Transverse colon (tissue), 3 donors: ENCODE results near the gene NUAK2.

ENCODE experiments used
- EP300 ChIP-seq: sonication (generic); formaldehyde crosslinking; IDR thresholded peaks from one replicate; pipeline ENCODE4 v1.6.1; 2017; ENCODE audit warnings: antibody characterized with exemption, low read depth
- POLR2A ChIP-seq: fragments of 450-650 bp; IDR thresholded peaks from one replicate; pipeline ENCODE4 v1.6.1; 2016; ENCODE audit warnings: antibody characterized with exemption, mild to moderate bottlenecking, moderate library complexity
- TF ChIP-seq, protein P1 (sequence below), 5 experiments: fragments of 200-600 bp in 3 of 5; fragments of 450-650 bp in 2 of 5; sonication (generic) in 3 of 5; IDR thresholded peaks; 1 replicate in 2 of 5; 2 replicates in 3 of 5; pipeline ENCODE4 v1.5.1; 2016 to 2017; ENCODE audit warnings: antibody characterized with exemption in 5 of 5, inconsistent platforms in 3 of 5, mild to moderate bottlenecking in 2 of 5, moderate library complexity in 1 of 5

DNA sequence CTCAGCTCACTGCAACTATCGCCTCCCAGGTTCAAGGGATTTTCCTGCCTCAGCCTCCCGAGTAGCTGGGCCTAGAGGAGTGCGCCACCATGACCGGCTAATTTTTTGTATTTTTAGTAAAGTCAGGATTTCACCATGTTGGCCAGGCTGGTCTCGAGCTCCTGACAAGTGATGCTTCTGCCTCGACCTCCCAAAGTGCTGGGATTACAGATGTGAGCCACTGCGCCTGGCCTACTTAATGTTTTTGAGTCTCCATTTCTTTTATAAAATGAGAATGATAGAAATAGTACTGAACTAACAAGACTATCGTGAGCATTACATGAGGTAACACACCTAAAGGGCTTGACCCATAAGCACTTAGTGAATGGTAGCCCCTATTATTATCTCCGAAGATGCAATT is 21.4 kb downstream of the NUAK2 start:
- TF ChIP-seq, protein P1, sequence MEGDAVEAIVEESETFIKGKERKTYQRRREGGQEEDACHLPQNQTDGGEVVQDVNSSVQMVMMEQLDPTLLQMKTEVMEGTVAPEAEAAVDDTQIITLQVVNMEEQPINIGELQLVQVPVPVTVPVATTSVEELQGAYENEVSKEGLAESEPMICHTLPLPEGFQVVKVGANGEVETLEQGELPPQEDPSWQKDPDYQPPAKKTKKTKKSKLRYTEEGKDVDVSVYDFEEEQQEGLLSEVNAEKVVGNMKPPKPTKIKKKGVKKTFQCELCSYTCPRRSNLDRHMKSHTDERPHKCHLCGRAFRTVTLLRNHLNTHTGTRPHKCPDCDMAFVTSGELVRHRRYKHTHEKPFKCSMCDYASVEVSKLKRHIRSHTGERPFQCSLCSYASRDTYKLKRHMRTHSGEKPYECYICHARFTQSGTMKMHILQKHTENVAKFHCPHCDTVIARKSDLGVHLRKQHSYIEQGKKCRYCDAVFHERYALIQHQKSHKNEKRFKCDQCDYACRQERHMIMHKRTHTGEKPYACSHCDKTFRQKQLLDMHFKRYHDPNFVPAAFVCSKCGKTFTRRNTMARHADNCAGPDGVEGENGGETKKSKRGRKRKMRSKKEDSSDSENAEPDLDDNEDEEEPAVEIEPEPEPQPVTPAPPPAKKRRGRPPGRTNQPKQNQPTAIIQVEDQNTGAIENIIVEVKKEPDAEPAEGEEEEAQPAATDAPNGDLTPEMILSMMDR (IDR thresholded peaks at IDR 0.05) = no peak
- TF ChIP-seq POLR2A (no peak), EP300 (no peak)
